HL-60 (cell line): ENCODE measurements around the gene SIAH1.

Experiments used
- DNase-seq, 2 experiments: peaks; one replicate each; pipeline ENCODE4 v3.0.0-alpha.2; 2010 to 2020; ENCODE audit warnings: low read depth in 1 of 2, low spot score in 1 of 2
- H3K27ac ChIP-seq: fragments of 250-450 bp; sonication (Bioruptor Pico); replicated peaks from 2 replicates; pipeline ENCODE4 v1.5.1; 2020; ENCODE audit warnings: mild to moderate bottlenecking, moderate library complexity
- H3K27me3 ChIP-seq: fragments of 250-450 bp; sonication (Bioruptor Pico); 2 replicates; pipeline ENCODE4 v1.5.1; 2021; ENCODE audit warnings: mild to moderate bottlenecking, moderate library complexity; ENCODE audit not compliant: insufficient read depth, poor library complexity, severe bottlenecking
- H3K4me3 ChIP-seq: replicated peaks from 2 replicates; pipeline ENCODE4 v1.5.1; 2011; ENCODE audit warnings: mild to moderate bottlenecking, control low read depth, low read length; ENCODE audit not compliant: insufficient read depth
- GABPA ChIP-seq: IDR thresholded peaks from 2 replicates; pipeline ENCODE4 v1.6.1; 2012; ENCODE audit warnings: low read depth
- POLR2AphosphoS5 ChIP-seq: IDR thresholded peaks from 2 replicates; pipeline ENCODE4 v1.6.1; 2012; ENCODE audit warnings: low read depth
- SPI1 ChIP-seq: IDR thresholded peaks from 2 replicates; pipeline ENCODE4 v1.6.1; 2012; ENCODE audit warnings: low read depth, mild to moderate bottlenecking, borderline replicate concordance
- long read RNA-seq: library from polyadenylated mRNA; unstranded; transcript quantifications from one replicate; pipeline ENCODE4 v2.0.0, GENCODE V29; 2020
- TF ChIP-seq, protein P1 (sequence below): IDR thresholded peaks from 2 replicates; pipeline ENCODE4 v1.6.1; 2012; ENCODE audit warnings: low read depth; ENCODE audit not compliant: insufficient replicate concordance
- TF ChIP-seq, protein P2 (sequence below): IDR thresholded peaks from one replicate; pipeline ENCODE4 v1.5.1; 2011; ENCODE audit warnings: low read length, control low read depth, inconsistent platforms; ENCODE audit not compliant: insufficient read depth

SIAH1 gene, protein sequence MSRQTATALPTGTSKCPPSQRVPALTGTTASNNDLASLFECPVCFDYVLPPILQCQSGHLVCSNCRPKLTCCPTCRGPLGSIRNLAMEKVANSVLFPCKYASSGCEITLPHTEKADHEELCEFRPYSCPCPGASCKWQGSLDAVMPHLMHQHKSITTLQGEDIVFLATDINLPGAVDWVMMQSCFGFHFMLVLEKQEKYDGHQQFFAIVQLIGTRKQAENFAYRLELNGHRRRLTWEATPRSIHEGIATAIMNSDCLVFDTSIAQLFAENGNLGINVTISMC
- long read RNA-seq, transcript SIAH1-203 (2 exons, 2,147 nt) = major isoform, 81 of 84 reads
- long read RNA-seq, partial matches to known transcripts = 0 of 84 reads
- long read RNA-seq, other reads (novel, unspliced or antisense) = 1 of 84 reads

DNA sequence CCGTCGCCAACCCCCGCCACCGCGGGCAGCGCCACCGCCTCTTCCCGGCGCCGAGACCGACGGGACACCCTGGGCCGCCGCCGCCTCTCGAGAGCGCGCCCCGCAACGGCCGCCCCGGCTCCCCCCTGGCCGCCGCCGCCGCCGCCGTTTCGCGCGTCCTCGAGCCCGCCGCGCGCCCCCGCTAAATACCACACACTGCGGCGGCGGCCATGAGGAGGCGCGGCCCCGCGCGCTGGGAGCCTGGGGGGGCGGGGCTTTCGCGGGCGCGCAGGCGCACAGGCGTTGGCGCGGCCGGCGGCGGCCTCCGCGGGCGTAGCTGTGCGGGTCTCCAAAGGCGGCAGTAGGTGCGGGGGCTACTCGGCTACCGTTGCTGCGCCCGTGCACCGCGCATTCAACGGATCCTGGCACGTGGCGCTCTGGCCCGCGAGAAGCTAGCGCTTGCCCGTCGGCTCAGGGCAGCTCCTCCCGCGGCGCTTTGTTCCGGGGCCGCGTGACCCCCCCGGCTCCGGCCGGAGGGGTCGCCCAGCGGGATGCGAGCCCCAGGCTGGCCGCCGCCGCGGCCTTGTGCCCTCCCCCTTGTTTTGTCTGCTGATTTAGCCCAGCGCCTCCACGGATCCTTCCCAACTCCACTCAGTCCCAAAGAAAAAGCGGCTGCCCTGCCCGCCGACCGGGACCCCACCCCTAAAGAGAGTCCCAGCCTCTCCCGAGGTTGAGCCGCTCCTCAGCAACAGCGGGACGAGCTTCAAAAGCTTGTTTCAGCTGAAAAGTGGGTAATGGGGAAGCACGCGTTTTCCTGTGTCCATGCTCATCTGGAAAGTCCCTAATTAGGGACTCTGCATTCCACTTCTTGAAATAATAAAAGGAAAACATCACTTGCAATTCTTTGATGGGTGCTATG is at the start of gene SIAH1:
SIAH1 (minus strand) TSS at position 161 of the 898 bp plus-strand sequence. CDS start 22,985 bp downstream, outside the sequence.
- TF ChIP-seq SPI1 (no peak), POLR2AphosphoS5 (peak; percentile 78)
- H3K4me3 ChIP-seq = peak within 1 kb of the TSS; percentile 73
- DNase-seq = peak; percentile 68 to 71
- no peaks in the 10 kb centered on the region for H3K27me3 ChIP-seq
- peak within 1 kb of the TSS; percentile 80 for H3K27ac ChIP-seq

DNA sequence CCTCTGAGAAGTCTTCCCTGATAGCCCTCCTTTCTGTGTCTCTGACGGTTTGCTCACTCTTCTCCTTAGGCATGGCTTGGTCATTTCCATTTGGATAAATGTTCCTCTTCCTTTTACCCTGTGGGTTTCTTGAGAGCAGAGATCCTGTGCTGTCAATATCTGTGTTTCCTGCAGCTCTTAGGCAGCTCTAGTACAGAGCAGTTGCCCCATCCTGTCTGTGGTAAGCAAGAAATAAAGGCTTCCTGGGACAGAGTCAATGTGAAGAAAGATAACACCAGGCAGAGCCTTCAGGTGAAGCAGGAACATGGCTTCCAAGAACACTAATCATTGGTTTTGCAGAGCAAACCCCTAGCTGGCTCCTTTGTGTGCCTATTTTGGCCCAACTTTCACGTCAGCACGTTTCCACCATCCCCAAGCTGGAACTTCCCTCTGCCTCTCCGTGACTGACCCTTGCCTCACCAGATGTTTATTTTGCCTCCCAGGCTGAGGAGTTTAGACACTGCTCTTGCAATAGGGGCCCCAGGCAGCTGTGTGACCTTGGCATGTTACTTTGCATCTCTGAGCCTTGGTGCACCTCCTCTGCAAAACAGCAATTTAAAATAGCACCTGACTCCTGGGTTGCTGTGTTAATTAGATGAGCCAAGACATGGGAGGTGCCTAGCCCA is 49.6 kb upstream of the SIAH1 start:
- peak overlapping the region; percentile 78 for H3K27ac ChIP-seq
- no peak overlapping the region for H3K4me3 ChIP-seq
- TF ChIP-seq SPI1 (no peak), POLR2AphosphoS5 (peak; percentile 52)
- TF ChIP-seq, protein P1, sequence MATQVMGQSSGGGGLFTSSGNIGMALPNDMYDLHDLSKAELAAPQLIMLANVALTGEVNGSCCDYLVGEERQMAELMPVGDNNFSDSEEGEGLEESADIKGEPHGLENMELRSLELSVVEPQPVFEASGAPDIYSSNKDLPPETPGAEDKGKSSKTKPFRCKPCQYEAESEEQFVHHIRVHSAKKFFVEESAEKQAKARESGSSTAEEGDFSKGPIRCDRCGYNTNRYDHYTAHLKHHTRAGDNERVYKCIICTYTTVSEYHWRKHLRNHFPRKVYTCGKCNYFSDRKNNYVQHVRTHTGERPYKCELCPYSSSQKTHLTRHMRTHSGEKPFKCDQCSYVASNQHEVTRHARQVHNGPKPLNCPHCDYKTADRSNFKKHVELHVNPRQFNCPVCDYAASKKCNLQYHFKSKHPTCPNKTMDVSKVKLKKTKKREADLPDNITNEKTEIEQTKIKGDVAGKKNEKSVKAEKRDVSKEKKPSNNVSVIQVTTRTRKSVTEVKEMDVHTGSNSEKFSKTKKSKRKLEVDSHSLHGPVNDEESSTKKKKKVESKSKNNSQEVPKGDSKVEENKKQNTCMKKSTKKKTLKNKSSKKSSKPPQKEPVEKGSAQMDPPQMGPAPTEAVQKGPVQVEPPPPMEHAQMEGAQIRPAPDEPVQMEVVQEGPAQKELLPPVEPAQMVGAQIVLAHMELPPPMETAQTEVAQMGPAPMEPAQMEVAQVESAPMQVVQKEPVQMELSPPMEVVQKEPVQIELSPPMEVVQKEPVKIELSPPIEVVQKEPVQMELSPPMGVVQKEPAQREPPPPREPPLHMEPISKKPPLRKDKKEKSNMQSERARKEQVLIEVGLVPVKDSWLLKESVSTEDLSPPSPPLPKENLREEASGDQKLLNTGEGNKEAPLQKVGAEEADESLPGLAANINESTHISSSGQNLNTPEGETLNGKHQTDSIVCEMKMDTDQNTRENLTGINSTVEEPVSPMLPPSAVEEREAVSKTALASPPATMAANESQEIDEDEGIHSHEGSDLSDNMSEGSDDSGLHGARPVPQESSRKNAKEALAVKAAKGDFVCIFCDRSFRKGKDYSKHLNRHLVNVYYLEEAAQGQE = no peak
- TF ChIP-seq, protein P2, sequence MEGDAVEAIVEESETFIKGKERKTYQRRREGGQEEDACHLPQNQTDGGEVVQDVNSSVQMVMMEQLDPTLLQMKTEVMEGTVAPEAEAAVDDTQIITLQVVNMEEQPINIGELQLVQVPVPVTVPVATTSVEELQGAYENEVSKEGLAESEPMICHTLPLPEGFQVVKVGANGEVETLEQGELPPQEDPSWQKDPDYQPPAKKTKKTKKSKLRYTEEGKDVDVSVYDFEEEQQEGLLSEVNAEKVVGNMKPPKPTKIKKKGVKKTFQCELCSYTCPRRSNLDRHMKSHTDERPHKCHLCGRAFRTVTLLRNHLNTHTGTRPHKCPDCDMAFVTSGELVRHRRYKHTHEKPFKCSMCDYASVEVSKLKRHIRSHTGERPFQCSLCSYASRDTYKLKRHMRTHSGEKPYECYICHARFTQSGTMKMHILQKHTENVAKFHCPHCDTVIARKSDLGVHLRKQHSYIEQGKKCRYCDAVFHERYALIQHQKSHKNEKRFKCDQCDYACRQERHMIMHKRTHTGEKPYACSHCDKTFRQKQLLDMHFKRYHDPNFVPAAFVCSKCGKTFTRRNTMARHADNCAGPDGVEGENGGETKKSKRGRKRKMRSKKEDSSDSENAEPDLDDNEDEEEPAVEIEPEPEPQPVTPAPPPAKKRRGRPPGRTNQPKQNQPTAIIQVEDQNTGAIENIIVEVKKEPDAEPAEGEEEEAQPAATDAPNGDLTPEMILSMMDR = no peak
- DNase-seq = peak; percentile 68 to 89
- H3K27me3 ChIP-seq = no peaks in the 10 kb centered on the region

DNA sequence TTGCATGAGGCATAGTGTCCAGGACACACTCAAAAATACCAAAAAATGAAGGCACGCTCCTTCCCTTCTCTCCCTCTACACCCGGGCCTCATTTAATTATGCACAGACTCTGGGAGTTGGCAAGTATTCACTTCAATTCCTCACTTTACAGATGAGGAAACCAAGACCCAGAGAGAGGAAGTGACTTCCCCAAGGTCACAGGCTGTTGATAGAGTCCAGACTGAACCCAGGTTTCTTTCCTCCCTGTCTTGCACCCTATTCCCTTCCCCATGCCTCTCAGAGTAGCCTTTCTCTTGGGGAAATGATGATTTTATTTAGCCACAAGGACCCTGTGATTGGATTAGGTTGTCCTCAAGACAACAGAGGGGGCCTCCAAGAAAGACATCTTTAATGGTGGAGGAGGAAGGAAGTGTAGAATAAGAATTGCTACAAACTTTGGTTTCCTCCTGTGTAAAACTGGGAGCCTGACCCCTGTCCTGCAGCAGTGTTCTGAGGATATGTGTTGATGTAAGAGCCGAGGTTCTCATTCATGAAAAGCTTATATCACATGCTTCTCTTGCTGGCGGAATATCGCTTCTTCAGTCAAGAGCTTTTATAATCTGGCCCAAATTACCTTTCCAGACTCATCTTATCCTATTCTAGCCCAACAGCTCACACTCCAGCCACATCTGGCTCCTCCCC is 48.8 kb upstream of the SIAH1 start:
- TF ChIP-seq GABPA (no peak), SPI1 (peak; percentile 93), POLR2AphosphoS5 (no peak)
- TF ChIP-seq, protein P2 = no peak
- TF ChIP-seq, protein P1 = no peak
- peak; percentile 60 to 76 for DNase-seq
- Histone ChIP-seq H3K27me3 (no peaks in the 10 kb centered on the region), H3K27ac (peak overlapping the region; percentile 78), H3K4me3 (no peak overlapping the region)
